GM19035 (cell line): ENCODE results near the gene ARGLU1.

Source experiments
- ATAC-seq: cut with Tn5 transposase; IDR thresholded peaks from one replicate; pipeline ENCODE4 v1.9.1; 2021; ENCODE audit not compliant: unreplicated experiment

Gene ARGLU1

GRCh38 chr13:106526738-106527444 is 41.0 kb downstream of the ARGLU1 start:
- no peak for ATAC-seq

GRCh38 chr13:106525865-106526264 is 42.1 kb downstream of the ARGLU1 start:
- ATAC-seq: no peak

GRCh38 chr13:106524108-106524507 is 43.8 kb downstream of the ARGLU1 start:
- no peak for ATAC-seq

- ATAC-seq: no peak
Measured at GRCh38 chr13:106523576-106523975, 44.4 kb downstream of the ARGLU1 start.

- ATAC-seq: no peak
Measured at GRCh38 chr13:106522898-106523525, 44.9 kb downstream of the ARGLU1 start.

- no peak for ATAC-seq
Measured at GRCh38 chr13:106522112-106522705, 45.7 kb downstream of the ARGLU1 start.

- no peak for ATAC-seq
Measured at GRCh38 chr13:106521095-106521799, 46.7 kb downstream of the ARGLU1 start.

GRCh38 chr13:106520251-106521054 is 47.5 kb downstream of the ARGLU1 start:
- ATAC-seq: no peak

- ATAC-seq: no peak
Measured at GRCh38 chr13:106518512-106518911, 49.4 kb downstream of the ARGLU1 start.

GRCh38 chr13:106517109-106517847 is 50.7 kb downstream of the ARGLU1 start:
- ATAC-seq: no peak

- ATAC-seq: no peak
Measured at GRCh38 chr13:106515635-106516254, 52.2 kb downstream of the ARGLU1 start.

- ATAC-seq: no peak
Measured at GRCh38 chr13:106514928-106515634, 52.9 kb downstream of the ARGLU1 start.

- ATAC-seq: no peak
Measured at GRCh38 chr13:106513025-106513983, 54.6 kb downstream of the ARGLU1 start.

GRCh38 chr13:106507560-106508274 is 60.2 kb downstream of the ARGLU1 start:
- no peak for ATAC-seq

GRCh38 chr13:106506286-106506685 is 61.7 kb downstream of the ARGLU1 start:
- ATAC-seq: no peak

- ATAC-seq: no peak
Measured at GRCh38 chr13:106505732-106506131, 62.2 kb downstream of the ARGLU1 start.

GRCh38 chr13:106505295-106505694 is 62.6 kb downstream of the ARGLU1 start:
- no peak for ATAC-seq
